NK-92 treated with Interleukin-12 subunit alpha and Interleukin-12 subunit beta, amount 100 ng/mL, for 24 hours (cell line): ENCODE measurements around the gene DHRS7B.
"Not testable (repeated sequence)": the region's sequence is repeated elsewhere in the genome, so short reads cannot be mapped to it uniquely, and the experiment has no call there.

Source experiments
- DNase-seq: peaks from one replicate; lab custom pipeline; 2025; lab: John Stamatoyannopoulos, UW

DHRS7B gene

GRCh38 chr17:21126645-21127508, at the start of gene DHRS7B:
Gene DHRS7B, plus strand, starts transcription at chr17:21126964. Its CDS starts 8 bp downstream, at chr17:21126972.
- peak; percentile 86 for DNase-seq

- no peak for DNase-seq
Measured at GRCh38 chr17:21077281-21077680, 49.5 kb upstream of the DHRS7B start.

GRCh38 chr17:21078016-21078780, 48.6 kb upstream of the DHRS7B start:
- DNase-seq = no peak

GRCh38 chr17:21079196-21079595, 47.6 kb upstream of the DHRS7B start:
- no peak for DNase-seq

GRCh38 chr17:21082001-21082436, 44.7 kb upstream of the DHRS7B start:
- no peak for DNase-seq

- DNase-seq = not testable (repeated sequence)
Measured at GRCh38 chr17:21085280-21085679, 41.5 kb upstream of the DHRS7B start.

GRCh38 chr17:21085707-21086106, 41.1 kb upstream of the DHRS7B start:
- no peak for DNase-seq

- DNase-seq = no peak
Measured at GRCh38 chr17:21089145-21089544, 37.6 kb upstream of the DHRS7B start.

GRCh38 chr17:21089933-21090901, 36.5 kb upstream of the DHRS7B start:
- DNase-seq = no peak

GRCh38 chr17:21090902-21091618, 35.7 kb upstream of the DHRS7B start:
- DNase-seq = no peak

GRCh38 chr17:21094298-21094704, 32.5 kb upstream of the DHRS7B start:
- DNase-seq = no peak

- no peak for DNase-seq
Measured at GRCh38 chr17:21095735-21096134, 31.0 kb upstream of the DHRS7B start.

GRCh38 chr17:21096874-21097273, 29.9 kb upstream of the DHRS7B start:
- DNase-seq = no peak

- DNase-seq = peak; percentile 60
Measured at GRCh38 chr17:21098934-21099689, 27.7 kb upstream of the DHRS7B start.

GRCh38 chr17:21100636-21101035, 26.1 kb upstream of the DHRS7B start:
- DNase-seq = no peak

- DNase-seq = no peak
Measured at GRCh38 chr17:21104608-21105007, 22.2 kb upstream of the DHRS7B start.

- DNase-seq = no peak
Measured at GRCh38 chr17:21105064-21105894, 21.5 kb upstream of the DHRS7B start.

- no peak for DNase-seq
Measured at GRCh38 chr17:21106316-21106715, 20.4 kb upstream of the DHRS7B start.

- not testable (repeated sequence) for DNase-seq
Measured at GRCh38 chr17:21107067-21107650, 19.6 kb upstream of the DHRS7B start.
